Left colon (tissue), 2 donors: ENCODE data around the gene ABCG1. TPM values are rescaled to one million over a fixed set of nuclear protein-coding genes. Genes with fewer than 3 reads are reported as not detected.
"Not testable (repeated sequence)": the region's sequence is repeated elsewhere in the genome, so short reads cannot be mapped to it uniquely, and the experiment has no call there.

Experiments used
- ATAC-seq: fragments of 200-7000 bp; cut with Tn5 transposase; one replicate; pipeline ENCODE4 v1.9.1; 2020; ENCODE audit warnings: mild to moderate bottlenecking, moderate library complexity
- DNase-seq, 2 donors: peaks; one replicate each; pipeline ENCODE4 v3.0.0-alpha.2; 2020
- intact Hi-C, 2 donors: fragments of 100-400 bp; cut with DNase I in 1 of 2; cut with micrococcal nuclease in 1 of 2; formaldehyde crosslinking; loops; one replicate each; pipeline versions ENCODE4 v1.11.2 to v1.14.0; 2022; cut with DNase I, micrococcal nuclease
- long read RNA-seq: library from polyadenylated mRNA; unstranded; transcript quantifications from one replicate; pipeline ENCODE4 v2.0.0, GENCODE V29; 2021
- total RNA-seq, 2 donors: library from RNA; stranded (reverse); fragmentation: NEBNext Ultra II Directional; extraction: Animal tissue kit (Norgen Biotek cat#: 25700); gene quantifications; one replicate each; pipeline ENCODE4 v1.2.1, GENCODE V29; 2021
- donor health status: DM: no; HTN: no; CAD: no.
- donor health status: DM: yes; HTN: yes; CAD: no.

Gene ABCG1
- total RNA-seq, result 10 to 100 TPM; 17.0 to 86.9 TPM
- long read RNA-seq, transcript ABCG1-205 (15 exons, 2,998 nt), result major isoform, 15 of 28 reads
- long read RNA-seq, transcript ABCG1-203 (15 exons, 3,034 nt), result minor isoform, 7 of 28 reads
- long read RNA-seq, partial matches to known transcripts, result 2 of 28 reads
- long read RNA-seq, other reads (novel, unspliced or antisense), result 4 of 28 reads

DNA sequence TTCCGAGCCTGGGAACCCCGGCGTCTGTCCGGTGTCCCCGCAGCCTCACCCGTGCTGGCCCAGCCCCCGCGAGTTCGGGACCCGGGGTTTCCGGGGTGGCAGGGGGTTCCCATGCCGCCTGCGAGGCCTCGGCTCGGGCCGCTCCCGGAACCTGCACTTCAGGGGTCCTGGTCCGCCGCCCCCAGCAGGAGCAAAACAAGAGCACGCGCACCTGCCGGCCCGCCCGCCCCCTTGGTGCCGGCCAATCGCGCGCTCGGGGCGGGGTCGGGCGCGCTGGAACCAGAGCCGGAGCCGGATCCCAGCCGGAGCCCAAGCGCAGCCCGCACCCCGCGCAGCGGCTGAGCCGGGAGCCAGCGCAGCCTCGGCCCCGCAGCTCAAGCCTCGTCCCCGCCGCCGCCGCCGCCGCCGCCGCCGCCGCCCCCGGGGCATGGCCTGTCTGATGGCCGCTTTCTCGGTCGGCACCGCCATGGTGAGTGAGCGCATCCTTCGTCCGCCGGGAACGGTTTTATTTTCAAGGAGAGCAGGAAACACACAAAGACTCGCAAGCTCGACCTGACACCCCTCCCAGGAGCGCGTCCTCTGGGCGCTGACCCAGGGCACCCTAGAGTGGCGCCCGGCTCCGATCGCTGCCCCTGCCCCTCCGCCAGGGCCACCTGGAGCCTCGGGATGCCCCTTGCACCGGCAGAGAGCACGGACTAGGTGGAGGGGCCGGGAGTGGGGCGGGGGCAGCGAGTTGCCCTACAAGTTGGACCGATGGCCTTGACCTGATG lies at the start of gene ABCG1:
Gene ABCG1 (plus strand): TSS at position 305 of the 770 bp plus-strand sequence. CDS start 123 bp downstream, at position 428.
- intact Hi-C loops, result no loop called here
- DNase-seq (peak in 1 of 2 donors; percentile 79), ATAC-seq (peak; percentile 72)

DNA sequence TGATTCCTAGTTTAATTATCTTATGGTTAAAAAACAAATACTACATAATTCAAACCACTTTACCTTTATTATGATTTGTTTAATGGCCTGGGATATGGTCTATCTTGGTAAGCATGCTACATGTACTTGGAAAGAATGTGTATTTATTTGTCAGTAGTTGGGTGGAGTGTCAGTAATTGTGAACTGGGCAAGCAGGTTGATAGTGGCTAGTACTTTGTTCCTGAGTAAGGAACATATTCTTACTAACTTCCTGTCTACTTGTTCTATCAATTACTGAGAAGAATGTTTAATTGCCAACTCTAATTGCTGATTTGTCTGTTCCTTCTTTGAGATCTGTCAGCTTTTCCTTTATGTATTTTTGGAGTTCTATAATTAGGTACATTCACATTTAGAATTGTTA lies 49.2 kb upstream of the ABCG1 start:
- no peak for DNase-seq
- intact Hi-C loops, result loop anchor here in 1 of 2 donors (10.0 kb wide), 1 partner anchor 85 kb away; no protein-coding TSS in a partner anchor
- peak; percentile 54 for ATAC-seq

DNA sequence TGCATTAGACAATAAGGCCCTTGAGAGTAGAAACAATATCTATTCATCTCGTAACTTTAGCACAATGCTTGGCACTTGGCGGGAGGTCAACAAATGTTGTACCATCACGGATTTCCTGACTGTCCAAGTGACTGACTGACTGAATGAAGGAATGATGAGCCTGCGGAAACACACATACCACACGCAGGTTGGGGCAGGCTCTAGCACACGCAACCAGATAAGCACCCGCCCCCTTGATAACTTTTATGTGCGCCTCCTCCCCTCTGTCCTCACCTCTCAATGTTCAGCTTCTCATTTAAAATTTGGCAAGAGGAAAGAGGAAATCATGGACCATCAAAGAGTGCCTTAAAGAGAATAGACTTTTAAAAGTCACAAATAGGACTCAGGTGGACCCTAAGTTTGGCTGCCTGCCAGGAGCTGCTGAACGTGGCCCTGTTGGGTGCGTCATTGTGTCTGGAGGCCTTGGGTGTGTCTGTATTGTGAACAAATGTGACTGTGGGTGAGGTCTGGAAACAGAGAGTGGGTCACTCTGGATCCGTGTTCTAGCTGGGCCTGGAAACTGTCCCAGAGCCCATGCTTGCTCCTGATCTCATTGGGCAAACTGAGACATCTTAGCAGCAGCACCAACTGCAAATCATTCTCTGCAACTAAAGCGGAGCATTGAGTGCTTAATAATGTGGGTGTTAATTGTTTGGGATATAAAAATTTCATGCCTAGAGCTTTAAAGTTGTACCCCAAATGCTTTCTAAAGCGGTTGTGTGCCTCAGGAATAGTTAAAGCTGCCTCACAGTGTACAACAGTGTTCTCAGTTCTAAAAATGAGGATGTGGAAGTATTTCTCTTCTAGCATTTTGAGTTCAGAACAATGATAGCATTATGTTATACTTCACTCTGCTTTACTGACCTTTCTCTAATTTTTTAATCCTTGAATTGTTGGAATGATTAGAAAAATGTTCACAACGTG lies 47.6 kb upstream of the ABCG1 start:
- peak; percentile 91 to 92 for DNase-seq
- ATAC-seq, result peak; percentile 87
- intact Hi-C loops, result no loop called here

DNA sequence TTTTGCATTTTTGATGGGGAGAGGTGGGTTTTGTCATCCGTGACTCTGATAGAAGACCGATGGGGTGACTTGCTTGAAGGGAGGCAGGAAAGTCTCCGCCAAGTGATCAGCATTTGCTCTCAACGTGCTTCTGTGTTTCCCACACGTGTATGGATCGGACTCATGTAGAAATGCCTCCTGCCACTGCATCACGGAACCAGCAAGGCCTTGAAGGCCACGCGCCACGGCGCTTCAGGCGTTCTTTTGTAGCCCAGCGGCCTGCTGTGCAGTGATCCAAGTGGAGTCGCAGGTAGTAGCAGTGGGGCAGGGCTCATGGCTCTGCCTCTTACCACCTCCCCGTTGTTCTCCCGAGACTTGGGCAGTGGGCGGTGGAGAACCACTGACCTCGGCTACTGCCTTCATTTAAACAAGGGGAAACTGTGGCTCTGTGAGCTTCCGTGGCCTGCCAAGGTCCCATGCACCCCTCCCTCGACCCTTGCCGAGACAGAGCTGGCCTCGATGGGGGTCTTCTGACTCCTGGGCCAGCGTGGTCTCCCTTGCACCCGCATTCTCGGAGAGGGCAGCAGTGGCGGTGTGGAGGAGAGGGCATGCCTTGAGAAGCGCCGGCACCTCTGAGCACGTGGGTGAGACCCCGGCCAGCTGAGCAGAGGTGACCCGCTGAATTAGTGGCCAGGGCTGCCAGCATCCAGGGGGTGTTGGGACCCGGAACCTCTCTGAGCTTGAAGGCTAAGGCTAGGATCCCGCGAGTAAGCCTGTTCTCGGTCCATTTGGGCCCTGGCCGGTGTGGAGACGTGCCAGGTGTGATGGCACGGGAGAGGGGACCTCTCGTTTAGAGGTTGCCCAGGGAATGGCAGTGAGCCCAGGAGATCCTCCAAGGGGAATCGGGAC lies 46.1 kb upstream of the ABCG1 start:
- DNase-seq (no peak), ATAC-seq (no peak)
- intact Hi-C loops, result no loop called here

DNA sequence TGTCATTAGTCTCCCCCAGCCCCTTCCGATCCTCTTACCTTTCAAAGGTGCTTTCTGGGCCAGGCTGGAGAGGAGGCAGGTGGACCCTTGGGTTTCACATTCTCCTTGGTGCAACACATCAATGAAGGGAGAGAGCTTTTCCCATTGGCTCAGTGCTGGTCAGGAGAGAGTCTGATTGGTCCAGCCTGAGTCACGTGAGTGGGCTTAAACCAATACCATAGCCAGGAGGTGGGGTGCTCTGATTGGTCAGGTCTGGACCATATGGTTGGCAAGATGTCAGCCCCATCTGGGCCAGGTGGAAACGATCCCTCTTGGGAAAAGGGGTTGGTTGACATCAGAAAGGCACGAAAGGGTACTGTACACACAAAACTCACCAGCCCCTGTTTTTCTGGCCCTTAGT lies 44.8 kb upstream of the ABCG1 start:
- no peak for DNase-seq
- intact Hi-C loops, result no loop called here

DNA sequence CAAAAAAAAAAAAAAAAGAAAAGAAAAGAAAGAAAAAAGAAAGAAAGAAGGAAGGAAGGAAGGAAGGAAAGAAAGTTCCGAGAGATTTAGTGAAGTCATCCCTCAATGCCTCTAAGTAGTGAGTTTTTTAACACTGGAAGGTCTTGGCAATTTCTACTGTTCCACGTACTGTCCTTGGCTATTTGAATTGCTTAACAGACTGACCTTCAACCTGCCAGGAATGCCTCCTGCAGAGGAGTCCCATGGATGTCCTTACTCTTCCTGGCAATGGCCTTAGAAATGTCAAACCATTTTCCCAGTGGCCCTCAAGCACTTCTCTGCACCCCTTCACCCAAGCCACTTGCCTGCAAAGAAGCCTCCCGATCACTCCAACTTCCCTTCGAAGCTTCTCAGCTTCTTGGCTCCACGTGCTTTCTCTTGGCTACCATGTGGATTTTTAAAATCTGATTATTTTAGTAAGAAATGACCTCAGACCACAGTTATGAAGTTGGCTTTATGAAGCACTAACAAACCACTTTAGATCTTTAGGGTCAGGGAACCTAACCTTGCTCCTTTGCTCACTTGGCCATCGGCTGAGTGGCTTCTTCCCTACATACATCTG lies 43.7 kb upstream of the ABCG1 start:
- ATAC-seq (no peak), DNase-seq (no peak)
- intact Hi-C loops, result no loop called here

More for the DNA sequence above, 44.8 kb upstream of the ABCG1 start:
- no peak for ATAC-seq

DNA sequence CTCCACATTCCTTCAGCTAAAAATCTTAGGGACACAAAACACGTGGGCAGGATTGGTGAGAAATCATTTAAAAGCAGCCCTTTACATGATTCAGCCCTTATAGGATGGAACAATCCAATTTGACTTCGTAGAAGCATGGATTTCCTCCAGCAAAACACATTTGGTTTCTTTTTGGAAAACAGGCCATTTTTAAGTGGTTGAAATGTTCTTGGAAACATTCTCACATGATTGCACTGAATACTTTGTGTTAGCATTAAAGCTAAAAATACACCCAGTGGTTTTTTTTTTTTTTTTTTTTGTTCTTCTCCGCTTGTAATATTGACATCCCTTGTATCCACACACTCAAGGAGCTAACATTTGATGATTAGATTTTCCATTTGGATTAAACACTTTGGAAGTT lies 42.1 kb upstream of the ABCG1 start:
- intact Hi-C loops, result no loop called here
- no peak for ATAC-seq
- DNase-seq, result no peak

DNA sequence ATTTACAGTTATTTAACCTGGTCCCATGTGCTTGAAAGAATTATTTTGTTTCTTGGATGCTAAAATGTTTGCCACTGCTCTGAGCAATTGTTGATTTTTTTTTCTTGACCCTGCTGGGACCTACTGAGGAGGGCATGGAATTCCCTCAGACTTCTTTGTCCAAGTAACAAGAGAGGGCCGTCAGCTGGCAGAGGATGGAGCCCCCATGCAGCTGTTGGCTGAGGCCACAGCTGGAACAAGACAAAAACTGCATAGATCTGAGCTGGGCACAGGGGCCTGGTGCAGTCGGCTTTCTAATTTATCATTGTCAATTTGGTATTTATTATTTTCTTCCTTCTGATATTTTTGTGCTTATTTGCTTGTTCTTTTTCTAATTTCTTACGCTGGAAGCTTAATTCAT lies 39.6 kb upstream of the ABCG1 start:
- DNase-seq, result no peak
- intact Hi-C loops, result no loop called here
- ATAC-seq, result no peak

DNA sequence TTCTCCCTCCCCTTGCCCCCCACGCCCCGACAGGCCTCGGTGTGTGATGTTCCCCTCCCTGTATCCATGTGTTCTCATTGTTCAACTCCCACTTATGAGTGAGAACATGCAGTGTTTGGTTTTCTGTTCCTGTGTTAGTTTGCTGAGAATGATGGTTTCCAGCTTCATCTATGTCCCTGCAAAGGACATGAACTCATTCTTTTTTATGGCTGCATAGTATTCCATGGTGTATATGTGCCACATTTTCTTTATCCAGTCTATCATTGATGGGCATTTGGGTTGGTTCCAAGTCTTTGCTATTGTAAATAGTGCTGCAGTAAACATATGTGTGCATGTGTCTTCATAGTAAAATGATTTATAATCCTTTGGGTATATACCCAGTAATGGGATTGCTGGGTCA lies 38.9 kb upstream of the ABCG1 start:
- intact Hi-C loops, DNase-seq, ATAC-seq: not testable (repeated sequence)

DNA sequence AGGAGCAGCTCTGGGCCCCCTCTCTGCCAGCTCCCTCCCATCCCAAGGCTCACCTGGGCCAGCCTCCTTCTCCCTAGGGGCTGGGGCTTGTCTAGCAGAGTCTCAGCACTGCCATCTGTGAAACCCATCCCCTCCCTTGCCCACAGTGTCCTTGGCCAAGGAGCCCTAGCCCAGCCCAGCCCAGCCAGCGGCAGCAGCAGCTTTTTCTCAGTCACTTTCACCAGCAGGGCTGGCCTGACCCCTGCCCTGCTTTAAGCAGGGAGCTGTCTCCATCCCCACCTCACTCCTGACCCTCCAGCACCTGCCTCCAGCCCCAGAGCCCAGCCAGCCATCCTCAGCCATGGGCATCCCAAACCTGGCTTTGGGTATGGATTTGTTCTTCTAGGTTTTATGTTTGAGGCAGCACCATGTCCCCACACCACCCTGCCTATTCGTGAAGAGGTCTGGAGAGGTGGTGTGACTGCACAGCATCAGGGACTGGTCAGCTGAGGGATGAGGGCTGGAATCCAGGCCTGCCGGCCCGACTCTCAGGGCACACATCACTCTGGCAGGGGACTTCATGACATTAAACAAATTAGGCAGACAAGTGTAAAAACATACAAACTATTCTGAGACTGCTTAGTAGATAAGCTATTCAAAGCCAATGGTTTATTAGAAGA lies 36.1 kb upstream of the ABCG1 start:
- no peak for DNase-seq
- intact Hi-C loops, result no loop called here
- ATAC-seq, result no peak

DNA sequence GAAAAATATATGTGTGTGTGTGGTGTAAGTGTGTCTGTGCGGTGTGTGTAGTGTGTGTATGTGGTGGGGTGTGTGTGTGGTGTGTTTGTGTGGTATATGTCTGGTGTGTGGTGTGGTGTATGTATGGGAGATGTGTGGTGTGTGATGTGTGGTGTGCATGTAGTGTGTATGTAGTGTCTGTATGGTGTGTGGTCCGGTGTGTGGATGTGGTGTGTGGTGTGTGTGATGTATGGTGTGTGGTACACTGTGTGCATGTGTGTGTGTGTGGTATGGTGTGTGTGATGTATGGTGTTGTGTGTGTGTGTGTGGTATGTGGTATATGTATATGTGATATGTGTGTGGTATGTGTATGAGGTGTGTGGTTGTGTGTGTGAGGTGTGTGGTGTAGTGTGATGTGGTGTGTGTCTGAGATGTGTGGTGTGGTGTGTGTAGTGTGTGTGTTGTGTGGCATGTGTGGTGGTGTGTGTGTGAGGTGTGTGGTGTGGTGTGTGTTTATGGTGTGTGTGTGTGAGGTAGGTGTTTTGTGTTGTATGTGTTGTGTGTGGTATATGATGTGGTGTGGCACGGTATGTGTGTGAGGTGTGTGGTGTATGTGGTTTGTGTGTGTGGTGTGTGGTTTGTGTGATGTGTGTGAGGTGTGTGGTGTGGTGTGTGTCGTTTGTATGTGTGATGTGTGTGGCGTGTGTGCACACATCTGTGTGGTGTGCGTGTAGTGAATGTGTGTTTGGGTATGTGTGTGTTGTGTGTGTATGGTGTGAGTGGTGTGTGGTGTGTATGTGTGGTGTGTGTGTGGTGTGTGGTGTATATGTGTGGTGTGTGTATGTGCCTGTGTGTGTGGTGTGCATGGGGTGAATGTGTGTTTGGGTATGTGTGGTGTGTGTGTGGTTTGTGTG lies 35.3 kb upstream of the ABCG1 start:
- intact Hi-C loops, result no loop called here
- ATAC-seq, result peak; percentile 9
- no peak for DNase-seq

DNA sequence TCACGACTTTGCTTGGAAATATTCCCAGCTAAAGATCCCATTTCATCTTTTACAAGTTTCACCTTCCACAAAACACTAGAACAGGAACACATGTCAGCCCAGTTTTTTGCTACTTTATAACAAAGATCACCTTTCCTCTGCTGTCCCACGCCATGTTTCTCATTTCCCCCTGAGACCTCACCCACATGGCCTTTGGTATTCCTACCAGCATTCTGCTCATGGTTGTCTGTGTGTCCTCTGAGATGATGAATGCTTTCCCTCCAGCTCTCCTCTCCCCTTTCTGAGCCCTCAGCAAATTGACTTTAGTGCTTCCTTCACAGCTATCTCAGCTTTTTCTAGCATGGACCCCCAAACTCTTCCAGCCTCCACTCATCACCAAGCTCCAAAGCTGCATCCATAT lies 32.3 kb upstream of the ABCG1 start:
- intact Hi-C loops, result no loop called here
- DNase-seq, result no peak
- ATAC-seq, result no peak

DNA sequence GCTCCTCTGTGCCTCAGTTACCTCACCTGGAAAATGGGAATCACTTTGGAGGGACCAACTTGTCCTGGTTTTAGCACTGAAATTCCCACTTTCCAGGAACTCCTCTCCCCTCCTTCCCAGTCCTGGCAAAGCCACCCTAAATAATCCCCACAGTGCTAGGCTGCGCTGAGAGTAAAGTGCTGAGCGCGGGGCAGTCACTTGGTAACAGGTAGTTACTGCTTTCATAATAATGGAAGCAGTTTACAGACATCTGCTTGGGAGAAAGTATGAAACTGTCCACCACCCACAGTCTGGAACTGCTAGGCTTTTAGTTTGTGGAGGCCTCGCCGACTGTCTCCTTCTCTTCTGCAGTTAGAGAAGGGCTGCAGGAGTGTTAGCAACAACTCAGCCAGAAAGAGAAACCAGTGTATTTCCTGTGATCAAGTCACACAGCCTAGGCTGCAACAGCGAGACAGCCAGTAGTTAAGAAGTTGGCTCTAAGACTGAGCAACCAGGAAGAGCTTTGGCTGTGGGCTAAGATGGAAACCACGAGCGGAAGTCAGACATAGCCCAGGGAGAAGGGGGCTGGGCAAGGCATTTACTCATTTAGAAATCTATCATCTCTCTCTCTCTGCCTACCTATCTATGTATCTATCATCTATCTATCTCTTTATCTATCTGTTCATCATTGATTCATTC lies 30.8 kb upstream of the ABCG1 start:
- peak; percentile 59 for ATAC-seq
- peak in 1 of 2 donors; percentile 53 for DNase-seq
- intact Hi-C loops, result no loop called here

DNA sequence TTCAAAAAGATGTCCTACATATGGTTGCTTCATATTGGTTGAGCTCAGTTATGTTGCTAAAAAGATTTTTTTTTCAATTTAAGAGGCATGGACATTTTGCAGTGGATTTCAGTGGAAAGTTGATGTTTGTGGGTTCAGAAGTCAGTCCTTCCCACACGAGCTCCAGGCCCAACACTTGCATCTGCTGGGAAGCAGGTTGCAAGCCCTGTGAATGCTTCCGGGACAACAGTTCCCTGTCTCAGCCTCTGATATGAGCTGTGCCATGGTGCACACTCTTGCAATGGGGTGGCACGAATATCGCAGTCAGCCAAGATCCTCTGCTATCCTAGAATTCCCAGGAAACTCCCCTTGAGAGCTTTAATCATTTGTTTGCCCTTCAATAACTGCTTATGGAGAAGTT lies 30.3 kb upstream of the ABCG1 start:
- intact Hi-C loops, result no loop called here
- ATAC-seq (no peak), DNase-seq (no peak)

DNA sequence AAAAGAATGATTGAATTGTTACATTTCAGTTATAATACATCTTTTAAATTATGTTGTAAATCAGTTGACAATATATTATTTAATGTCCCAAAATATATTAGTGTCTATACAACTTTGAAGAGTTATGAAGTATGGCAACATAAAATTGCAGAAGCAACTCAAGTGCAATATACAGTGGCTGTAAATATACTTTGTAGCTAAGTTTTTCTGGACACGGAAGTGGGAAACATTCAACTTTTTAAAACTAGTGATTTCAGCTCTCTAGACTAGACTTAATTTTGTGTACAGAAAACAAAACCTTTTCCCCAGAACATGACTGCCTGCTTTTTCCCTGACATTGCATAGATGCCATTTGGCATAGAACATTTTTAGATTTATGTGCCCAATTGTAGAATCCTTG lies 29.5 kb upstream of the ABCG1 start:
- intact Hi-C loops, result no loop called here
- DNase-seq, result no peak
- no peak for ATAC-seq

DNA sequence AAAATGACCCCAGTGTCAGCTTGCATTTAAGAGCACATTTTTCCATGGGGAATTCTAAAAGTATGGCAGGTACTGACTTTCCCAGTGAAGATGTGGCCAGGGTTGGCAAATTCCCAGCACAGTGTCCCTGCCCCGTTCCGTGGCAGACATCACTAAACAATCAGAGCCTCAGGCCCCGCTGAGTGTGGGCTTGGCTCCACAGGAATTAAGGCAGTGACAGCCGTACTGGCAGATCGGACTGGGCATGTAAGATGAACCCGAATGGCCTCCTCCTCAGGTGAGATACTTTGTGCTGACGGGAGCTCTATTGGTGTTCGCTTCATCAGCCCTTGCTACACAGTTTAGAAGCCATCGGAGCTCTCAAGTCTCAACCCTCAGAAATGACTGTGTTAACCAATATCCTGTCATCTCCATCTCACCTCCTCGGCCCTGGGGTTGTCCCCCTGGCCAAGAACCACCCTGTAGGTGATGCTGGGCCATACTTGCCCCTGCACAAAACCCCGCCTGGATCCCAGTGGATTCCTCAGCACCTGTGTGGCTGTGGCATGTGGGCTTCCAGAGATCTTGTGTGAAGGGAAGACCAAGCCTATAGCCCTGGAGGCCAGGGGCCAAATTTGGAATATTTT lies 29.0 kb upstream of the ABCG1 start:
- DNase-seq (no peak), ATAC-seq (no peak)
- intact Hi-C loops, result no loop called here
